Stimulated activated naive CD4-positive, alpha-beta T cell (primary cell): ENCODE data around the gene PATL2.
"Not testable (repeated sequence)": the region's sequence is repeated elsewhere in the genome, so short reads cannot be mapped to it uniquely, and the experiment has no call there.

ENCODE experiments used
- DNase-seq, 6 experiments: peaks; one replicate each; lab custom pipeline; 2025; lab: John Stamatoyannopoulos, UW

Gene PATL2

DNA sequence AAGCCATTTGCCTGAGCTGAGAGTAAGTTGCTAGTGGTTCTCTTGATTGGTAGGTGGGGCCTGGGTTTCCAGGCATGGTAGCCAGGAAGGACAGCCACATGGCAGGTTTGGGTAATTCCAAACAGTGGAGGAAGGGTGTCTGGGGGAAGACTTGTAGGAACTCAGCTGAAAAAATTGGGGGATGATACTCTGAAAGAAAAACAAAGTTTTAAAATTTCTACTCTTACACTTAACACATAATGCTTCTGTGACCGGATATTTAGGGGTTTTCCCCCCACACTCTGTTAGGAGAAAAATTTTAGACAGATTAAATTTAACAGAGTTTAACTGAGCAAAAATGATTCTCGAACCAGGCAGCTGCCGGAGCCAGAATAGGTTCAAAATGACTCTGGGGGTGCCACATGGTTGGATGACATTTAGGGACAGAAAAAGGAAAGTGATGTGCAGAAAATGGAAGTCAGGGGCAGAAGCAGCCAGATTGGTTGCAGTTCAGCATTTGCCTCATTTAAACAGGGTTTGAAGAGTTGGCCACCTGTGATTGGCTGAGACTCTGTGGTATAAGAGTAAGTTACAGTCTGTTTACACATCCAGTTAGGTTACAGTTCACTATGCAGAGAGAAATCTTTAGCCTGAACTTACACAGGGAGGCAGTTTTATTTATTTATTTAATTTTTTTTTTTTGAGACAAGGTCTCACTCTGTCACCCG lies 8.3 kb upstream of the PATL2 start:
- peak; percentile 37 to 74 (median 60) for DNase-seq

GRCh38 chr15:44718927-44719292 lies 7.8 kb upstream of the PATL2 start:
- peak in 2 of 6 experiments; percentile 48 to 59 for DNase-seq

GRCh38 chr15:44718180-44718926 lies 7.2 kb upstream of the PATL2 start:
- no peak for DNase-seq

- peak in 1 of 6 experiments; percentile 36 for DNase-seq
Measured at GRCh38 chr15:44716983-44717602, 6.0 kb upstream of the PATL2 start.

GRCh38 chr15:44715797-44716334 lies 4.7 kb upstream of the PATL2 start:
- DNase-seq = no peak

DNA sequence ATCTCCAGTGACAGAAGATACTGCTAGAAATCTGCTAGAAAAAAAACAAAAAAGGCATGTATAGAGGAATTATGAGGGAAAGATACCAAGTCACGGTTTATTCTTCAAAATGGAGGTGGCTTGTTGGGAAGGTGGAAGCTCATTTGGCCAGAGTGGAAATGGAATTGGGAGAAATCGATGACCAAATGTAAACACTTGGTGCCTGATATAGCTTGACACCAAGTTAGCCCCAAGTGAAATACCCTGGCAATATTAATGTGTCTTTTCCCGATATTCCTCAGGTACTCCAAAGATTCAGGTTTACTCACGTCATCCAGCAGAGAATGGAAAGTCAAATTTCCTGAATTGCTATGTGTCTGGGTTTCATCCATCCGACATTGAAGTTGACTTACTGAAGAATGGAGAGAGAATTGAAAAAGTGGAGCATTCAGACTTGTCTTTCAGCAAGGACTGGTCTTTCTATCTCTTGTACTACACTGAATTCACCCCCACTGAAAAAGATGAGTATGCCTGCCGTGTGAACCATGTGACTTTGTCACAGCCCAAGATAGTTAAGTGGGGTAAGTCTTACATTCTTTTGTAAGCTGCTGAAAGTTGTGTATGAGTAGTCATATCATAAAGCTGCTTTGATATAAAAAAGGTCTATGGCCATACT lies 4.1 kb upstream of the PATL2 start:
- DNase-seq = peak in 2 of 6 experiments; percentile 14 to 26

GRCh38 chr15:44713006-44713966 lies 2.2 kb upstream of the PATL2 start:
- peak in 2 of 6 experiments; percentile 42 to 50 for DNase-seq

DNA sequence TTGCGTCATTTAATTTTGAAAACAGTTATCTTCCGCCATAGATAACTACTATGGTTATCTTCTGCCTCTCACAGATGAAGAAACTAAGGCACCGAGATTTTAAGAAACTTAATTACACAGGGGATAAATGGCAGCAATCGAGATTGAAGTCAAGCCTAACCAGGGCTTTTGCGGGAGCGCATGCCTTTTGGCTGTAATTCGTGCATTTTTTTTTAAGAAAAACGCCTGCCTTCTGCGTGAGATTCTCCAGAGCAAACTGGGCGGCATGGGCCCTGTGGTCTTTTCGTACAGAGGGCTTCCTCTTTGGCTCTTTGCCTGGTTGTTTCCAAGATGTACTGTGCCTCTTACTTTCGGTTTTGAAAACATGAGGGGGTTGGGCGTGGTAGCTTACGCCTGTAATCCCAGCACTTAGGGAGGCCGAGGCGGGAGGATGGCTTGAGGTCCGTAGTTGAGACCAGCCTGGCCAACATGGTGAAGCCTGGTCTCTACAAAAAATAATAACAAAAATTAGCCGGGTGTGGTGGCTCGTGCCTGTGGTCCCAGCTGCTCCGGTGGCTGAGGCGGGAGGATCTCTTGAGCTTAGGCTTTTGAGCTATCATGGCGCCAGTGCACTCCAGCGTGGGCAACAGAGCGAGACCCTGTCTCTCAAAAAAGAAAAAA lies 1.4 kb upstream of the PATL2 start:
- DNase-seq = peak; percentile 57 to 82 (median 72)

DNA sequence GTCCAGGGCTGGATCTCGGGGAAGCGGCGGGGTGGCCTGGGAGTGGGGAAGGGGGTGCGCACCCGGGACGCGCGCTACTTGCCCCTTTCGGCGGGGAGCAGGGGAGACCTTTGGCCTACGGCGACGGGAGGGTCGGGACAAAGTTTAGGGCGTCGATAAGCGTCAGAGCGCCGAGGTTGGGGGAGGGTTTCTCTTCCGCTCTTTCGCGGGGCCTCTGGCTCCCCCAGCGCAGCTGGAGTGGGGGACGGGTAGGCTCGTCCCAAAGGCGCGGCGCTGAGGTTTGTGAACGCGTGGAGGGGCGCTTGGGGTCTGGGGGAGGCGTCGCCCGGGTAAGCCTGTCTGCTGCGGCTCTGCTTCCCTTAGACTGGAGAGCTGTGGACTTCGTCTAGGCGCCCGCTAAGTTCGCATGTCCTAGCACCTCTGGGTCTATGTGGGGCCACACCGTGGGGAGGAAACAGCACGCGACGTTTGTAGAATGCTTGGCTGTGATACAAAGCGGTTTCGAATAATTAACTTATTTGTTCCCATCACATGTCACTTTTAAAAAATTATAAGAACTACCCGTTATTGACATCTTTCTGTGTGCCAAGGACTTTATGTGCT lies 721 bp upstream of the PATL2 start:
- peak; percentile 58 to 89 (median 72) for DNase-seq

GRCh38 chr15:44710236-44711095 lies 657 bp downstream of the PATL2 start:
- DNase-seq = peak; percentile 8 to 79 (median 45)

DNA sequence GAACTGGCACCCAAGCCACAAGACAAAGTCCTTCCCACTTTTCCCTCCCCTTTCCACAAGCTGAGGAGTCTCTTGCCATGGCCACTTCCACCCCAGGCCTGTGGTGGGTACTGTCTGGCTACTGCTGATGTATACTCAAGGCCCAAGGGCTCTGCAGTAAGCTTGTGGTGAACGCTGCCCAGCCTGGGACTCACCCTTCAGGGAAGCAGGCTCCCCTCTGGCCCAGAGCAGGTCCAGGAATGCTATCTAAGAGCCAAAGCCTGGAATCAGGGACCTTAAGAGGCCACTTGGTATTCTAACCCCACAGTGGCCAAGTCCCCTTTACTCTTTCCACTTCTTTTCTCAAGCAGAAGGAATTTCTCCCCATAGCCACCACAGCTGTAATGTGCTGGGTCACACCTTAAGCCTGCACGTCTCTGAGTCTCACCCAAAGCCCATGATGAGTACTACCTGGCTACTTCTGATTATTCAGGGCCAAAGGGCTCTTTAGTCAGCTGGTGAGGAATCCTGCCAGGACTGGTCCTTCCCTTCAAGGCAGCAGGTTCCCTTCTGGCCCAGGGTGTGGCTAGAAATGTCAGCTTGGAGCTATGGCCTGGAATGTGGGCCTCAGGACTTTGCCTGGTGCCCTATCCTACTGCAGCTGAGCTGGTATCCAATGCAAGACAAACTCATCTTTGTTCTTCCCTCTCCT lies 4.0 kb downstream of the PATL2 start:
- no peak for DNase-seq

GRCh38 chr15:44706401-44706800 lies 4.7 kb downstream of the PATL2 start:
- no peak for DNase-seq

DNA sequence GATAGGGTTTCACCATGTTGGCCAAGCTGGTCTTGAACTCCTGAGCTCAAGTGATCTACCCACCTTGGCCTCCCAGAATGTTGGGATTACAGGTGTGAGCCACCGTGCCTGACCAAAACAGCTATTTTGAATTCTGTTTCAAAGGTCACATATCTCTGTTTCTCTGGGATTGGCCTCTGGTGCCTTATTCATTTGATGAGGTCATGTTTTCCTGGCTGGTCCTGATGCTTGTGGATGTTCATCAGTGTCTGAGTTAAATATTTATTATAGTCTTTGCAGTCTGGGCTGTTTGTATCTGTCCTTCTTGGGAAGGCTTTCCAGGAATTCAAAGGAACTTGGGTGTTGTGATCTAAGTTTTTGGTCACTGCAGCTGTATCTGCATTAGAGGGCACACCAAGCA lies 5.1 kb downstream of the PATL2 start:
- DNase-seq = no peak

DNA sequence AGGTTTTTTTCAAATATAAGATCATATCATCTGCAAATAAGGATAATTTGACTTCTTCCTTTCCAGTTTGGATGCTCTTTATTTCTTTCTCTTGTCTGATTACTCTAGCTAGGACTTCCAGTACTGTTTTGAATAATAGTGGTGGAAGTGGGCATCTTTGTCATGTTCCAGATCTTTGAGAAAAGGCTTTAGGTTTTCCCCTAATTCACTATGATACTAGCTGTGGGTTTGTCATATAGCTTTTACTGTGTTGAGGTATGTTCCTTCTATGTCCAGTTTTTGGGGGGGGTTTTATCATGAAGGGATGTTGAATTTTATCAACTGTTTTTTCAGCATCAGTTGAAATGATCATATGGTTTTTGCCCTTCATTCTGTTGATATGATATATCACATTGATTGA lies 10.4 kb downstream of the PATL2 start:
- DNase-seq = not testable (repeated sequence)

- DNase-seq = no peak
Measured at GRCh38 chr15:44698641-44699040, 12.5 kb downstream of the PATL2 start.

DNA sequence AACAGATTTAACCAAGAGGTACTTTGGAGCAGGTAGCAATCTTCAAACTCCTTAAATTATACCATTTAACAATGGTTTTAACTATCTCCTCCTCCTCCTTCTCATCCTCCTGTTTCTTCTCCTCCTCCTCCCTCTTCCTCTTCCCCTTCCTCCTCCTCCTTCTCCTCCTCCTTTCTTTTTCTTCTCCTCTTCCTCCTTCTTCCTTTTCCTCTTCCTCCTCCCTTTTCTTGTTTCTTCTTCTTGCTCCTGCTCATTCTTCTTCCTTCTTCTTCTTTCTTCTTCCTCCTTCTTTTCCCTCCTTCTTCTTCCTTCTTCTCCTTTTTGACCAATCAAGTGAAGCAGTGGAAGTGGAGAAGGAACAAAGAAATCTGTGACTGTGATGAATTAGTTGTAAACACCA lies 14.1 kb downstream of the PATL2 start:
- no peak for DNase-seq

DNA sequence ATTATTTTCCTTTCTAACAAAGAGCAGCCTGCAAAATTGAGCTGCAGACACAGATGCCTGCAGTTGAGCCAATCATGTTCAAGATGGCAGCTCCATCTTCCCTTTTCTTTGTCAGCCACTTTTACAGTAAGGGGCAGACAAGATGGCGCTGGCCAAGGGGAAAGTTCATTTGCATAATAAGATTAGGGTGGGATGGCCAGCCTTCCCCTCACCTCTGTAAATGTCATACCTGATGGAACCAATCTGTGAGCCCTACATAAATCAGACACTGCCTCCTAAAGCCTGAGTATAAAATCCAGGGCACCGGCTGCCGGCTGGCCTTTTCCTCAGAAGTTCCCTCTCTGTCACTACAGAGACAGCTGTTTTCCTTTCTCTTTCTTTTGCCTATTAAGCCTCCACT lies 15.8 kb downstream of the PATL2 start:
- no peak for DNase-seq

DNA sequence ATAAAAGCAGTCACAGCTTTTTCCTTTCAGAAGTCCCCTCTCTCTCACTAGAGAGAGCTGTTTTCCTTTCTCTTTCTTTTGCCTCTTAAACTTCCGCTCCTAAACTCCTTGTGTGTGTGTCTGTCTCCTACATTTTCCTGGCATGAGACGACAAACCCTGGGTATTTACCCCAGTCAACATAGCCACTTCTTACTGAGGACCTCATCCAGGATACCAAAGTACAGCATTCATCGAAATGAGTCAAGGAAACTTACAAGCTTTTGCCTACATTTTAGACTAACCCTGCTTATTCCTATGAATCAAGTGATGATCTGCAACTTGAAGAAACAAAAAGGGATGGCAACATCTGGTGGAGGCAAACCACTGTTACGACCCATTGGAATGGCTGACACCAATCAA lies 16.7 kb downstream of the PATL2 start:
- DNase-seq = no peak

DNA sequence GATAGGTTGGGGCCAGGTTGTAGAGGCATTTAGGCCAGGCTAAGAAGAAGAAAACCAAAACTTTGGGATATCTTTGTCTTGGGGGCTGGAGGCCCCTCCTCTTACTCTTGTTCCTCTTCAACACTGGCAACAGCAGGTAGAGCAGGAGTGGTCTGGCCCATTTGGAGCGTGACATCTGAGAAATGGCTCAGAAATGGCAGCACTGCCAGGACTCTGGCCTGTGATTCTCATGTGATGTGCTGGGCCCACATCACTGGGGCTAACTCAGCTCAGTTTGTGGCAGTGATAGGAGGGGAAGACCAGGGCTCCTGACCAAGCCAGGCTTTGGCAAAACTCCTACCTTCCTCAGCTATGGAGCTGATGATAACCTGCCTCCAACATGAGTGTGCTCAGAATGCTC lies 18.5 kb downstream of the PATL2 start:
- no peak for DNase-seq
